ENCODE results near the gene EMSY. TPM values are rescaled to one million over a fixed set of nuclear protein-coding genes. Genes with fewer than 3 reads are reported as not detected.
A peak's percentile ranks its signal among the peaks of the same experiment; 100 is the strongest.

The EMSY gene
- polyA plus RNA-seq, 1 of the 3 experiments (the other 2 are of a cell fraction): 11.1 TPM

GRCh38 chr11:76562541-76562940 is 117.7 kb downstream of the EMSY start:
- H3F3A ChIP-seq (replicated peaks; ENCODE audit: insufficient read depth): no peaks in the 10 kb centered on the region
- peaks cover 0 to 6% of the 10 kb centered on the region in 2 experiments; a peak in 2 of 4 replicates for H3K4me1 ChIP-seq (ENCODE audit: control insufficient read depth in 1 of 2, insufficient read depth in 2 of 2, low read depth in 1 of 2, low read length in 1 of 2)
- no peak overlapping the region for H2AFZ ChIP-seq (ENCODE audit: low read depth)
- no peak overlapping the region for H3K4me3 ChIP-seq (ENCODE audit: low read depth in 2 of 2, low read length in 1 of 2)
- DNase-seq: no peak
- H3K9ac ChIP-seq: no peak overlapping the region
- ChIA-PET CTCF (no interaction called here), POLR2A (no interaction called here)
- no peaks in the 10 kb centered on the region for H3K9me3 ChIP-seq
- H3K79me2 ChIP-seq (ENCODE audit: insufficient read depth): no peaks in the 10 kb centered on the region
- no peak overlapping the region for H3K4me2 ChIP-seq
- H3K36me3 ChIP-seq (replicated peaks in 1 of 2; ENCODE audit: control insufficient read depth in 1 of 2, insufficient read depth in 2 of 2, low read length in 1 of 2): no peaks in the 10 kb centered on the region
- H3K27me3 ChIP-seq (ENCODE audit: insufficient read depth): no peaks in the 10 kb centered on the region
- WGBS (ENCODE audit: low lambda C conversion rate): 69% methylated on average over 3 of the region's 3 CpGs
- no peak overlapping the region for H3K27ac ChIP-seq (ENCODE audit: low read depth in 2 of 2, low read length in 1 of 2)
- H4K20me1 ChIP-seq (ENCODE audit: insufficient read depth): no peaks in the 10 kb centered on the region
- no peak for TF ChIP-seq SIN3A (IDR thresholded peaks at IDR 0.05; ENCODE audit: borderline replicate concordance, low read depth, low read length)
- no peak for TF ChIP-seq USF1 (IDR thresholded peaks at IDR 0.05; ENCODE audit: borderline replicate concordance, low read depth)
- TF ChIP-seq NFIC (IDR thresholded peaks at IDR 0.05; ENCODE audit: borderline replicate concordance): no peak
- no peak for TF ChIP-seq TCF12 (IDR thresholded peaks at IDR 0.05)
- no peak for TF ChIP-seq MXI1 (IDR thresholded peaks at IDR 0.05; ENCODE audit: low read depth, low read length)
- TF ChIP-seq FOXJ3 (CRISPR knock-in tag; IDR thresholded peaks at IDR 0.05): no peak
- no peak for TF ChIP-seq FOSL2 (IDR thresholded peaks at IDR 0.05; ENCODE audit: borderline replicate concordance, low read depth)
- no peak for TF ChIP-seq ELF1 (IDR thresholded peaks at IDR 0.05)
- TF ChIP-seq EZH2phosphoT487 (IDR thresholded peaks at IDR 0.05; ENCODE audit: borderline replicate concordance, low read depth): no peak
- TF ChIP-seq IRF3 (IDR thresholded peaks at IDR 0.05; ENCODE audit: low read depth, low read length): no peak
- no peak for TF ChIP-seq JUND (IDR thresholded peaks at IDR 0.05)
- TF ChIP-seq RFX5 (IDR thresholded peaks at IDR 0.05; ENCODE audit: low read length): no peak
- TF ChIP-seq EP300 (IDR thresholded peaks at IDR 0.05; ENCODE audit: borderline replicate concordance in 1 of 2, low read depth in 1 of 2, low read length in 1 of 2): no peak
- no peak for TF ChIP-seq RXRA (IDR thresholded peaks at IDR 0.05; ENCODE audit: borderline replicate concordance, low read depth)
- TF ChIP-seq USF2 (IDR thresholded peaks at IDR 0.05; ENCODE audit: borderline replicate concordance, low read depth, low read length): no peak
- H3K9me2 ChIP-seq: no peaks in the 10 kb centered on the region

- no peak overlapping the region for H3K9ac ChIP-seq
- POLR2A ChIA-PET: no interaction called here
- no peaks in the 10 kb centered on the region for H3F3A ChIP-seq (replicated peaks; ENCODE audit: insufficient read depth)
- no peak overlapping the region for H3K27ac ChIP-seq (ENCODE audit: low read depth in 2 of 2, low read length in 1 of 2)
- H3K27me3 ChIP-seq (ENCODE audit: insufficient read depth): no peaks in the 10 kb centered on the region
- no peak overlapping the region for H3K4me2 ChIP-seq
- no peaks in the 10 kb centered on the region for H3K9me2 ChIP-seq
- no peak overlapping the region for H3K4me3 ChIP-seq (ENCODE audit: low read depth in 2 of 2, low read length in 1 of 2)
- CTCF ChIA-PET: interaction anchor here (0.6 kb wide), 1 partner anchor 354 kb away, joined by 4 read pairs; no protein-coding TSS in a partner anchor
- no peaks in the 10 kb centered on the region for H4K20me1 ChIP-seq (ENCODE audit: insufficient read depth)
- no peak for DNase-seq
- H3K36me3 ChIP-seq (replicated peaks in 1 of 2; ENCODE audit: control insufficient read depth in 1 of 2, insufficient read depth in 2 of 2, low read length in 1 of 2): no peaks in the 10 kb centered on the region
- peaks cover 0 to 6% of the 10 kb centered on the region in 2 experiments; a peak in 2 of 4 replicates for H3K4me1 ChIP-seq (ENCODE audit: control insufficient read depth in 1 of 2, insufficient read depth in 2 of 2, low read depth in 1 of 2, low read length in 1 of 2)
- TF ChIP-seq FOXM1 (IDR thresholded peaks at IDR 0.05; ENCODE audit: low read depth) (no peak), RAD21 (IDR thresholded peaks at IDR 0.05; ENCODE audit: low read length) (peak; percentile 21; the same call in 1 of the 2 replicates)
- H2AFZ ChIP-seq (ENCODE audit: low read depth): no peak overlapping the region
- no peaks in the 10 kb centered on the region for H3K9me3 ChIP-seq
- 64% methylated on average over 3 of the region's 3 CpGs for WGBS (ENCODE audit: low lambda C conversion rate)
- no peaks in the 10 kb centered on the region for H3K79me2 ChIP-seq (ENCODE audit: insufficient read depth)
Measured at GRCh38 chr11:76564364-76564763, 119.5 kb downstream of the EMSY start.

Measured in SK-N-SH (cell line).